AG09309 (cell line): ENCODE results near the gene SOX13.

ENCODE experiments used
- DNase-seq: peaks from one replicate; pipeline ENCODE4 v3.0.0-alpha.2; 2010; ENCODE audit warnings: low read depth
- H3K4me3 ChIP-seq: 2 replicates; pipeline ENCODE4 v1.5.1; 2011; ENCODE audit warnings: mild to moderate bottlenecking, low read depth, low read length, moderate library complexity; ENCODE audit not compliant: control insufficient read depth
- TF ChIP-seq, protein P1 (sequence below): IDR thresholded peaks from 2 replicates; pipeline ENCODE4 v1.5.1; 2011; ENCODE audit warnings: mild to moderate bottlenecking, low read depth, low read length, inconsistent platforms; ENCODE audit not compliant: insufficient read depth, control insufficient read depth; ENCODE audit errors: missing control alignments

The SOX13 gene

DNA sequence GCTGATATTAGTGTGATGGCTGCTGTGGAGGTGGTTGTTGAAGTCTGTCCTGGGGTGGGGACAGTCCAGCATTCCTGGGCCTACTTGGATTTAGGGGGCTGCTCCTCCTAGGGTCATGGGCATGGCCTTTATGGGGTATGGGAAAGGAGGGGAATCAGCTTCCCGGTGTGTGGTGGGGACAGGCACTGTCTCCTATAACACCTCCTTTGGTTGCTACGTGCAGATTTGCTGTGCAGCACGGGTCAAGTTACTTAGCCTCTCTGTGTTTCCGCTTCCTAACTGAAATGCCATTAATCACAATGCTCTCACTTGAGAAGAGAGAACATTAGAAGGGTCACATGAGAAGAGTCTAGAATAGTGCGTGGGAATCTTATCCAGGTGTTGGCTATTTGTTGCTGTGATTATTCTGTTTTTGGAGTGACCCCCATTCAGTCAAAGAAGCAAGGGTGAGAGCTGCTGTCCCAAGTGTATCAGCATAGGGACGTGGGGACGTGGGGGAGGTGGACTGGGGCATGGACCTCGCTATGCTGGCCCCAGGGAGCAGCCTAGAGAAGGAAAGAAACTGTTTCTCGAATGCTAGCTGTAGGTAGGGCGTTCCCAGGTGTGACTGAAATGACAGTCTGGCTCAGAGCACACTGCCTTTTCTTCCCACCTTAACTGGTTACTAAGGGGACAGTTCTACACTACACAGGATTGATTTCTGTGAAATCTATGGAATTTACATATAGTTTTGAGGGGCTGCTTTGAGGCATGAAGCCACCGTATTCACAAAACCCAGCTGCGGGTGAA, 19.9 kb downstream of the SOX13 start:
- TF ChIP-seq, protein P1, sequence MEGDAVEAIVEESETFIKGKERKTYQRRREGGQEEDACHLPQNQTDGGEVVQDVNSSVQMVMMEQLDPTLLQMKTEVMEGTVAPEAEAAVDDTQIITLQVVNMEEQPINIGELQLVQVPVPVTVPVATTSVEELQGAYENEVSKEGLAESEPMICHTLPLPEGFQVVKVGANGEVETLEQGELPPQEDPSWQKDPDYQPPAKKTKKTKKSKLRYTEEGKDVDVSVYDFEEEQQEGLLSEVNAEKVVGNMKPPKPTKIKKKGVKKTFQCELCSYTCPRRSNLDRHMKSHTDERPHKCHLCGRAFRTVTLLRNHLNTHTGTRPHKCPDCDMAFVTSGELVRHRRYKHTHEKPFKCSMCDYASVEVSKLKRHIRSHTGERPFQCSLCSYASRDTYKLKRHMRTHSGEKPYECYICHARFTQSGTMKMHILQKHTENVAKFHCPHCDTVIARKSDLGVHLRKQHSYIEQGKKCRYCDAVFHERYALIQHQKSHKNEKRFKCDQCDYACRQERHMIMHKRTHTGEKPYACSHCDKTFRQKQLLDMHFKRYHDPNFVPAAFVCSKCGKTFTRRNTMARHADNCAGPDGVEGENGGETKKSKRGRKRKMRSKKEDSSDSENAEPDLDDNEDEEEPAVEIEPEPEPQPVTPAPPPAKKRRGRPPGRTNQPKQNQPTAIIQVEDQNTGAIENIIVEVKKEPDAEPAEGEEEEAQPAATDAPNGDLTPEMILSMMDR, result no peak
- no peak for DNase-seq
- H3K4me3 ChIP-seq, result no peak overlapping the region

DNA sequence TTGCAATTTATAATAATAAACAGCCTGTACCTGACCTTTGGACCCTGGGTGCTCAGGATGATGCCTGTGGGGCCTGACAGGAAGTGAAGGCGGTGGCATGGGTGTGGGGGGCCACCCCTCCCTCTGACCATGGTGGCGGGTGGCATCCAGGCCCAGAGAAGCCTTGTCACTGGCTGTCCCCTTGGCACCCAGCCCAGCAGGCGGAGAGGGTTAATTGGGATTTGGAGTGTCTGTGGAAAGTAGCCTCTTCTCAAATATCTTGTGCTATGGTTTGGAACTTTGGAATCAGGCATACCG, 20.5 kb downstream of the SOX13 start:
- H3K4me3 ChIP-seq, result no peak overlapping the region
- TF ChIP-seq, protein P1, result no peak
- no peak for DNase-seq

DNA sequence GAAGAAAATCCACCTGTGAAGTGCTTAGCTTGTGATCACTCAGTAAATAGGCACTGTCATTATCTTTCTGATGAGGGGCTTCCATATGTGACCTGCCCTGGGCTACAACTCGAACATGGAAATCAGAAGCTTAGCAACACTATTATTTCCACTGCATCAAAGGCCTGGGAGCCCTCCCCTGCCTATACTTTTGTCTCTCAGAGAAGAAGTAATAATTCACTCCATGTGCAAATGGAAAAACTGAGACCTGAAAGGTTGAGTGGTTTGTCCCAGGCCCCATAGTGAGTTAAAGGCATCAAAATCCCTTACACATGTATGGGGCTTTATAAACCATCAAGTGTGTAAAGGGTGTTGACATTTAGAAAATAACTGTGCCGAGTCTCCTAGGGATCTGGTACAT, 20.9 kb downstream of the SOX13 start:
- no peak overlapping the region for H3K4me3 ChIP-seq
- TF ChIP-seq, protein P1, result no peak
- no peak for DNase-seq

DNA sequence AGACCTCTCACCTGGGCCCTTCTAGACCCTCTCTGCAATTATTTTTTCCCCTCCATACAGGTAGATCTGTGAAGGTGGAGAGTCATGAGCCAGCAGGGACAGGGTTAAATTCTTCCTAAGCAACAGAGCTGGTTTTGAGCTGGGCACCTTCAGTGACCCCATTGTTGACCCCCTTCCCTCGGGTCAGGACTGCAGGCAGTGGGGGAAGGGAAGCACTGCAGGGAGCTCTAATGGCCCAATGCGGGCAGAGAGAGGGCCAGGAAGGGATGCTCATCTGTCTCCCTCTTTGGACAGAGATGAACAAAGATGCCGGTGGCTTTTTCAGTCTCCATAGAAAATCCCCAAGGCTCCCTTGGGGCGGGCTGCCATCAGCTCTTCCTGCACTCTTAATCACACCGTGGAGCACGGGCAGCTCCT, 21.4 kb downstream of the SOX13 start:
- no peak for DNase-seq
- no peak overlapping the region for H3K4me3 ChIP-seq
- TF ChIP-seq, protein P1, result no peak

DNA sequence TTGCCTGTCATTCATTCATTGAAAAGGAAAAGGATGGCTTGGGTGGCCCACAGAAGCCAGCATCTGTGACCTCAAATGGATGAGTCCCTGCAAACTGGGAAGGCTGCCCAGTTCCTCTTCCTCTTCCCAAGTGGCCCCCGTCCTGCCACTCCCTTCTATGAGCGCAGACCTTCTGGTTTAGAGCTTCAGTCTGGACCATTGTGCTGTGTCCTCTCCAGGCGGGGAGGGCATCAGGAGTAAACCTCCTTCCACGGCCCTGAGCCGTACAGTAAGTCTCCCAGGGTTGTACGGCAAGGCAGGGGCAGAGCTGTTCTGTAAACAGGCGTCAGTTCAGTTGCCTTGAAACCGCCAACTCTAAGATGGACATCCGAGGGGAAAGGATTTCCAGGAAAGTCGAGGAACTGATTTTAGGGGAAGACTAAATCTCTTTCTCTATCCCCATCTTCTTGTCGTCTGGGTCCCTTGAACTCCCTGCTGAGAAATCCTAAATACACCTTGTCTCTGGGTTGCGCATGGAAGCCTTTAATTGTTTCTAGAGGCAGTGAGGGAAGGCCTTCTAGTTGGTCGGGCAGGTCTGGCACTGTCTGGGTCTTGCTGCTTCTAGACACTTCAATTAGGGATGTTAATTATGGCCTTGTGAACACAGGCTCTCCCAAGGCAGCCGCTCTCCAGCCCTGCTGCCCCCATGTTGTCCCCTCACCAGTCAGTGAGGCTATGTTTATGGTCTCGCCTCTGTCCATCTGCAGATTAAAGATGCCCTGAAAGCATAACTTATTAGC, 22.1 kb downstream of the SOX13 start:
- TF ChIP-seq, protein P1, result no peak
- no peak overlapping the region for H3K4me3 ChIP-seq
- DNase-seq, result no peak

DNA sequence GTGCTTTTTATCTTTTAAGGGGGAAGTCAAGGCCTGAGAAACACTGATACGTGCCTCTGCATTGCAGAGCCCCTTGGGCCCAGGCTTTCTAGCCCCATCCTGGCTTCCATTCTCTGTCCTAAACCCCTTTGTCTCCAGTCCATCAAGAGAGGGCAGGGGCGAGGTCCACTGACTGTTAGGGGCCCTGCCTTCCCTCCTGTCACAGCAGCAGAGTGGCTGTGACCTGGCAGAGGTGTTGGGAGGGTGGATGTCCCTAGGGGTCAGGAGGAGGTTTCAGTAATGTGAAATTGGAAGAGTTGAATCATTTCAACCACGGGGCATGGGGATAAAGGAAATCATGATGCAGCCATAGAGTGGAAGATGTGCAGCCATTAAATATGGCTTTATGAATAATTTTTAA, 24.0 kb downstream of the SOX13 start:
- no peak for DNase-seq
- no peak overlapping the region for H3K4me3 ChIP-seq
- TF ChIP-seq, protein P1, result no peak
